Ishikawa (cell line): Measurements from ENCODE around the gene TAT.

ENCODE experiments used
- CEBPB ChIP-seq: IDR thresholded peaks from 2 replicates; pipeline ENCODE4 v1.6.1; 2012
- CREB1 ChIP-seq: IDR thresholded peaks from 2 replicates; pipeline ENCODE4 v1.6.1; 2012; ENCODE audit warnings: low read depth
- EGR1 ChIP-seq: IDR thresholded peaks from 2 replicates; pipeline ENCODE4 v1.6.1; 2012
- EP300 ChIP-seq: IDR thresholded peaks from 2 replicates; pipeline ENCODE4 v1.6.1; 2012; ENCODE audit warnings: borderline replicate concordance
- FOXM1 ChIP-seq: IDR thresholded peaks from 2 replicates; pipeline ENCODE4 v1.6.1; 2012; ENCODE audit warnings: low read depth, borderline replicate concordance
- MAX ChIP-seq: IDR thresholded peaks from 2 replicates; pipeline ENCODE4 v1.6.1; 2012
- NFIC ChIP-seq: IDR thresholded peaks from 2 replicates; pipeline ENCODE4 v1.6.1; 2012
- RAD21 ChIP-seq: IDR thresholded peaks from 2 replicates; pipeline ENCODE4 v1.6.1; 2012; ENCODE audit warnings: low read depth
- TAF1 ChIP-seq: IDR thresholded peaks from 2 replicates; pipeline ENCODE4 v1.6.1; 2012; ENCODE audit warnings: low read depth, mild to moderate bottlenecking
- TCF12 ChIP-seq: IDR thresholded peaks from 2 replicates; pipeline ENCODE4 v1.6.1; 2012; ENCODE audit warnings: low read depth
- YY1 ChIP-seq: IDR thresholded peaks from 2 replicates; pipeline ENCODE4 v1.6.1; 2012; ENCODE audit warnings: low read depth
- ZBTB7A ChIP-seq: IDR thresholded peaks from 2 replicates; pipeline ENCODE4 v1.6.1; 2012; ENCODE audit warnings: low read depth

DNA sequence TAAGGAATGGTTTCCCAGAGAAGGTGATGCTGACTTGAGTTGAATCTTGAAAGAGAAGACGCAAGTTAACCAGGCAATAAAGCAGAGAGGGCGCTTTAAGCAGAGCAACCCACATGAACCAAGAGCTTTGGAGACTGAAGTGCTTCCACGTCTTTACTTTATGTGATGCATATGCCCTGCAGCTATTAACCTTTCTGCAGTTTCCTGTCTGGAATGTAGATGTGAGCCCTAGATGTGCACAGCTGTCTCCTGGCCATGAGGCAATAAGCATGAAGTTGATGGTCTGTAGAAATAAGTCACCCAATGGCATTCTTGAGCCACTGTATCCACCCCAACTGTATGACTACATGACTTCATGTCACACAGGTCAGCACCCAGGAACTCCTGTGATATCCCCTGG is 56.3 kb downstream of the TAT start:
- no peak for TF ChIP-seq RAD21
- TF ChIP-seq TAF1: no peak
- no peak for TF ChIP-seq MAX
- no peak for TF ChIP-seq CEBPB
- no peak for TF ChIP-seq EP300
- no peak for TF ChIP-seq TCF12
- no peak for TF ChIP-seq YY1
- no peak for TF ChIP-seq FOXM1
- no peak for TF ChIP-seq CREB1
- TF ChIP-seq EGR1: no peak
- no peak for TF ChIP-seq ZBTB7A
- no peak for TF ChIP-seq NFIC
